ENCODE data around the gene GRAMD2A.
A peak's percentile ranks its signal among the peaks of the same experiment; 100 is the strongest.

The GRAMD2A gene

DNA sequence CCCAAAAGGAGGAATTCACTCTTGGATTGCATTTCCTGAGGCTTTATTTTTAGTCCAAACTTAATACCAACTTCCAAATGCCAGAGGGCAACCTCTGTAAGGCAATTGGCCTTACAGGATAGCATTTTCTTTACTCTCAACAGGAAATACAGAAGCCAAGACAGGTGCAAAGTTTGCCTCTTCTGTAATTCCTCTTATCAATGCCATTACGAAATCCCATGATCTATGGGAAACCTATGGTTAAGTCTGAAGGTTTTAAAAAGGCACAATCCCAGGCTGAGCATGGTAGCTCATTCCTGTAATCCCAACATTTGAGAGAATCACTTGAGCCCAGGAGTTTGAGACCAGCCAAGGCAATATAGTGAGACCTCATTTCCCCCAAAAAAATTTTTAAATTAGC, 18.5 kb upstream of the GRAMD2A start:
- DNase-seq: no peak

DNA sequence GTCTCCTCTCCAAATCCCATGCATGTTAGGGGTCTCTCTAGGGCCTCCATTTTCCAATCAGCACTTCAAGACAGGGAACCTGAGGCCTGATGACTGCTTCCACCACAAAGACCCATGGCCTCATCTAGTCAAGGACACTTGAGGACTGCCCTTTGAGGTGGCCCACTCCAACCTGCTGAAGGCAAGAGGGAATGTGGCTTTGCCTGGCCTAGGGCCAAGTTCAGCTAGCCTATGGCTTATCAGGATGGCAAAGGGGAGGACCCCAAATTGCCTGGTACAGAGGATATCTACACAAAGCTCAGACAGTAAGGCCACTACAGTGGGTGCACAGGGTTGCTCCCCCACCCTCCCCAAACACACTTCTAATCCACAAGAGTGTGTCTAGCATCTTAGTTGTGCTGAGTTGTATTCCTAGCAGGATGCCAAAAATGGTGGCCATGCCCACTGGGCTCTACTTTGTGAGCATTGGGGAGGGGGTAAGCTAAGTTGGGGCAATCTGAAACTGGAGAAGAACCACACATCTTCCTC, 10.0 kb upstream of the GRAMD2A start:
- no peak for DNase-seq

DNA sequence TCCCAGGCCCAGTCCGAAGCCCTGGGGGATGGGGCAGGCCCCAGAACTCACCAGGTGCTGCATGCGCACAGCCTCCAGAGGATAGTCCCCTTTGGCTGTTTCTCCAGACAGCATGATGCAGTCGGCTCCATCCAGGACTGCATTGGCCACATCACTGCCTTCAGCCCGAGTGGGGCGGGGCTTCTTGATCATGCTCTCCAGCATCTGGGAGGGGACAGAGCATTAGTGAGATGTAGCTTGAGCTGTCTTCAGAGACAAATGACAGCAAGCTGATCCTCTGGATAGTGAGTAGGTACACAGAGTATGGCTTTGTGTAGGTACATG, 9.1 kb upstream of the GRAMD2A start:
- DNase-seq: no peak

DNA sequence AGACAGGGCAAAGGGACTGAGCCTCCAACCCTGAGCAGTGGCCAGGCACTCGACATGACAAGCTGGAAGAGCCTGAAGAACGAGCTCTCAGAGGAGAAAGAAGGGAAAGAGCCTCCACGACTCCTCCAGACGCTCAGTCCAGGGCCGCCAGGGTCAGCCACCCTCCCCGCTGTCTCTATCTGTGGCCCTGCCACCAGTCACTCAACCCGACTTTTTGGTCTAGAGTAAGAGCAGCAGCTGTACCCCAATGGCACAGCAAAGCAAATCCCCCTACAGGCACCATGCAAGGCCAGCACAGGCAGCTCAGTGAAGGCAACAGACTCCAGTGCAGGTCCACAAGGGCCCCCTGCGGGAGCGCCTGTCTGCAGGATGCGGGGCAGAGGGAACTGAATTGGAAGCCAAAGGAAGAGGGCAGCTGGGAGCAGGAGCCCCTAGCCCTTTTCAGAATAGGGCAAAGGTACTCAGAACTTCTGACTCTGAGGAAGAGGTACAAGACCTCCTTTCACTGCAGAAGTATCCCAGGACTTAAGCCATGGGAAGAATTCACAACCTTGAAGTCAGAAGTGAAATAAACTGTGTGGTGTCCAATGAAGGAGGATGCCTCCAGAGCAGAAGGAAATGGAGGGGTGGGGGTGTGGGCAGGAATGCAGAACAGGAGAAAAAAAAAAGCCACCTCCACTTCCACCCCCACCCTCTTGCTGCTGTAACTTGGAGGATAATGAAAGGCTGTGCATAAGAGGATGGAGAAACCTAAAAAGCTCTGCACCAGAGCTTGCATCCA, 8.5 kb upstream of the GRAMD2A start:
- no peak for DNase-seq

DNA sequence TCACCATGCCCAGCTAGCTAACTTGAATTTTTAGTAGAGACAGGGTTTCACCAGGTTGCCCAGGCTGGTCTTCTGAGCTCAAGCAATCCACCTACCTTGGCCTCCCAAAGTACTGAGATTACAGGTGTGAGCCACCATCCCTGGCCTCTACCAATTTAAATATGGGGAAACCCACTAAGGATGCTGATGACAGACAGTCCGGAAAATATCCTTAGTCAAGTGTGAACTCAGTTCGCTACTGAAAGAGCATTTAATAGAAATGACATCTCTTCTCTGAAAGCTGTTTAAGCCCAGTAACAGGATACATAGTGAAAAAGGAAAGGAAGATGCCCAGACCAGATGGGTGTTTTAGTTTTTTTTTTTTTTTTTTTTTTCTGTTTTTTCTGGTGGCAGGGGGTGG, 7.7 kb upstream of the GRAMD2A start:
- no peak for DNase-seq

DNA sequence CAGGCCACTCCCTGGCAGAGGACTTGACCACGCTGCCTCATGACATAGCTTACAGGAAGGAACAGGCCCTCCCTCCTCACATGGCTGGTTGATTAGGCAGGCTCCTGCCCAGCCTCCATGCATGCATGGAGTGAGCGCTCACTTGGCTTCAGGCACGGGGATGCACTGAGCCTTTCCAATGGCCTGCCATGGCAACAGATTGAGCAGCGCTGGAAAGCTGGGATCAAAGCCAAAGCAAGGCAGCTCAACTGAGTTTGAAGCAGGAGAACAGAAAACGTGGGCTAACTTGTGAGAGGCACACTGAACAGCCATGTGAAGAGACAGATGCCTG, 5.9 kb upstream of the GRAMD2A start:
- peak; percentile 50 for DNase-seq

DNA sequence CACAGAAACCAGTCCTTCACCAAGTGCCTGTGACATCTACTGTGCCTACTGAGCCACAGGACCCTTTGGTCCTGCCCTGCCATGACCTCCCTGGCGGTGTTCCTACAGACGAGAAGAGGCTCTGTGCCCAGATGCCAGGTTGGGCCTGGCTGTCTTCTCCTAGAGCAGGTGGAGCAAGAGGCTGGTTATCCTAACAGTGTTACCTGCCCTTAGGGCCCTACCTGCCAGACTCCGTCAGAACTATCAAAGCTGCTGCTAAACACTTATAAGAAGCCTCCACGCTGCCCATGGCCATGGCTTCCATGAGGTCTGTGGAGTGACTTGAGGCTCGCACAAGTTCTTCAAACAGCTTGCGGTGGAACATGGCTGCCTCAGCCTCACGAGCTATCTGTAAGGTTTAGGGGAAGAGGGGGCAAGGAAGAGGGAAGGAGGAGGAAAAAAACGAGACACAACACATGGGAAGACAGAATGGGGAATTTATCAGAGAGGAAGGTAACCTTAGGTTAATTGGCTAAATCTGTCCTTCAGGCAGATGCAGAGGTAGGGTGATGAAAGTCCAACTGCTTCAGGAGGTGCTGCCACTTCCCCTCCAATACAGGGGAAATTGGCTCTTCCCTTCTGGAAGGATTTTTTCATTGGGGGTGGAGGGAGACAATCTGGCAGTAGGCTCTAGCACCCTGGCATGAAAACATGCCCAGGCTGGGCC, 5.4 kb upstream of the GRAMD2A start:
- DNase-seq: no peak

DNA sequence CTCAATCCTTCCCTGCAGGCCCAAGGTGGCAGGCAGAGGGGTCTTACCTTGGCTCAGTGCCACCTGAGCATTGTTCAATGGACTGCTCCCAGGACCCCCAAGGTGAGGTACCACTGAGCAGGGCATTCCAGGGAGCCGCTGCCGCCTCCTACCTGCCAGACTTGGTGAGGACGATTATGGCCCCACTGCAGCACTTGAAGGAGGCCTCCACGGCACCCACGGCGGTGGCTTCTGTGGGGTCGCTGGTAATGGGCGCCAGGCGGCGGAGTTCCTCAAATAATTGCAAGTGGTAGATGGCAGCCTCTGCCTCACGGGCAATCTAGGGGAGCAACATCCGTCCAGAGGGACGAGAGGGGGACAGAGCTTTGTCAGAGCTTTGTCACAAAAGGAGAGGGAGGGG, 4.7 kb upstream of the GRAMD2A start:
- no peak for DNase-seq

DNA sequence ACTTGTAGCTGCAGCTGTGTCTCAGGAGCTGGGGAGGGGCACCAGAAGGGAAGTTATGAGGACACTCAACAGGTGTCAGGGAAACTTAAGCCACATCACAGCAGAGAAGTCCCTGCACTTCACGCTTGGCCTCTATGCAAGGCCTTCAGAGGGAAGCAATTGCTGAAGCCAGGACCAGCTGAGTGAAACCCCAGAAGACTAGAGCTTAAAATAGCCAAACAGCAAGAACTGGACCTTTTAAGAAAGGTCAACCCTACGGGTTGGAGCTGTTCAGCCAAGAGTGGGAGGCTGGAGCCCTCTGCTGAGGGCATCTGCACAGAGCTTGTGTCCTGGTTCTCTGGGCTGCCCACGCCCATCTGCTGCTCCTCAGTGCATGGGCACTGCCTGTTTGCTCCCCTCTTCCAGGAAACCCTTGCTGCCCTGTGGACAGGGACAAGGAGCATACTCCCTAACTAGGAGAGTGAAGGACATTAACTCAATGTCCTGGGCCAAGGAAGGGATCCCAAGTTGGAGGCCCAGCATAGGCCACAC, 3.9 kb upstream of the GRAMD2A start:
- no peak for DNase-seq

DNA sequence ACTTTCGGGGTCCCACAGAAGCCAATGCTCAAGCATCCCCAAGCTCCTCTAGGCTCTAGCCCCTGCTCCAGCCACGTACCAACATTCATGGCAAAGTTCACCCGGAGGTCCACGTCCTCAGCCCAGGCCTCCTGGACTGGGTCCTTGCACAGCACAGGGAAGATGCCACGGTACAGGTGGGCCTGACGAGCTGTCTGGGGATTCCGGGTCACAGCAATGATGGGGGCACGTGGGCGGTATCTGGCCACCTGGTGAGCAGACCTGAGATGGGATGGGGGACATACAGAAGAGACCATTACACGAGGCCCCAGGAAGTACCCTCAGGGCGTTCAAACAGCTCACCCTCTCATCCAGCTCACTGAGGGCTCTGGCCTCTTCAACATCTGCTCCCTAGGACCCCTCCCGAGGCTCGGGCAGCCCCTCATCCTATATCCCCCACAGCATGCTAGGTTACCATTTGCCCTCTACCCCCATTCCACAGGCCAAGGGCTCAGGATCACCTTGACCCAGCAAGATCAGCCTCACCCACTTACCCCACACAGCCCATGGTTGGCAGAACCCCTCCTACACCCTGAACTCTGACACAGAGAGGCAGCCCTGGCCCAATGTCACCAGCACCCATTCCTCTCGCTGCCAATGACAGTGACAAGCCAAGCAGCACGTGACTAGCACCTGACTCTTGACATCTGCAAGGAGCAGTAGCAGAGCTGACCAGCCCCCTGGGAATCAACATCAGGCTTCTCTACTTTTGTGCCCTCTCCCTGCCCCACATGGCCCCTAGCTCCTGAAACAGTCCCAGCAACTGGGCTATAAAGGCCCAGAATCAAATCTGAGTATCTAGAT, 3.0 kb upstream of the GRAMD2A start:
- DNase-seq: no peak

DNA sequence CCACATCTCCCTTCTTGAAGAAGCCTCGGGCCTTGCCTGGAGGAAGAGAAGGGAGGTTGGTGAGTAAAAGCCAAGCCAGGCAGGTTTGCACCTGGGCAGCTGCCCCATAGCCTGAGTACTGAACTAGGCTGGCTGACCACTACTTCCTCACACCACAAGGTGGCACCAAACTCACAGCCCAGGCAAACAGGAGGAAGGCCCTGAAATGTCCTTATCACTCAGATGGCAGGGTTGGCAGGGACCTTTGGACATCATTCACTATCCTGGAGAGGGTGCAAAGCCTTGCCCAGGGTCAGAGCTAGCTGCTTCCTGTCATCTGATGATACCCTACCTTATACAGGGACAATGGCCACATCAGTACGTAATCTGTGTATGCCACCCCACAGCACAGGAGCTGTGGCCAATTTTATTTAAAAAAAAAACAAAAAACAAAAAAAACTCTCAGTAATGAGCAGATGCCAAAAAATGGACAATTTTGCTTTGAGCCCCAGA, 2.2 kb upstream of the GRAMD2A start:
- no peak for DNase-seq

DNA sequence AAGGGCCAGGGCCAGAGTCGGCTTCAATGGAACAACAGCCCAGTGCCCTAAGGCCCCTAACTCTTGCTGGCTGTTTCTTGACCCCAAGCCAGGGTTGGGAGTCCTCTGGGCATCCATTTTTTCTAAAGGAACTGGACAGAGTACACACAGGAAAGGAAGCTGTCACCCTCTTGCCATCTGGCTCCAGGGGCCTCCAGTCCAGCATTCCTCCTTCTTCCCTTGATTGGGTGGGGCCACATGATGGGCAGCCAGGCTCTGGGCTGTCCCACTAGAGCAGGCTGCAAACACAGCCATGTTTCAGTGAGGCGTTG, 1.6 kb upstream of the GRAMD2A start:
- no peak for DNase-seq

DNA sequence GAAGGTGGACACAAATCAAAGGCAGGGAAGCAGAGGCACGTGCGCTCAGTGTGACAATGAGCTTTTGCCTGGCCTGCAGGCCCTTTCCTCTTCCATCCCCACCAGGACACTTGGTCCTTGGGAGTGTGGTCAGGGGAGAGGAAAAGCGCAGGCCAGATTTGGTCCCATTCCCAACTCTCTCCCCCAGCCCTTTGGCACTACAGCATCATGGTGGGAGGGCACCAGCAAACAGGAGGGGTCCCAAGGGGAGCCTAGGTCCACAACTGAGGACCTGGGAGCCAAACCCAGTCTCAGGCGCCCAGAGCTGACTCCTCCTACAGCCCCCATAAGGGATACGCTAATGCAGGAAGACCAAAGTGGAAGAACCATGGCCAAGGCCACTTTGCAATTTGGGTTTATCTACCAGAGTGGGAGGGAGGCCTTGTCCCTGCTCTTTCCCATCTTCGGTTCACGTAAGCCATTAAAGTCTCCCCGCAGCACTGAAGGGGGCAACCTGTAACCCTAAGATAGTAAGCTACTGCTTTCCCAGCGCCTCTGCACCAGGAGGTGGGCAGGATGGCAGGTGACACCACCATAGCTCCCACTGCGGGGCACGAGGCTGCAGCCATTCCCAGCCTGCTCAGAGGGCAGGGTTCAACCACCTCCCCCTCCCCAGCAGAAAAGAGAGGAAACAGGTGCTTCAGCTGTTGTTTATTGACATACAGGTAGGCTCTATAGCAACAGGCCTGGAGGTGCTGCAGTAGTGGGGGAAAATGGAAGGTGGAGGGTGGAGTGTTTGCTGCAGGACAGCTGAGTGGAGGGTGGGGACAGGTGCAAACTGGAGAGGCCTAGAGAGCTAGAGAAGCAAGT, 993 bp upstream of the GRAMD2A start:
- DNase-seq: peak; percentile 27

DNA sequence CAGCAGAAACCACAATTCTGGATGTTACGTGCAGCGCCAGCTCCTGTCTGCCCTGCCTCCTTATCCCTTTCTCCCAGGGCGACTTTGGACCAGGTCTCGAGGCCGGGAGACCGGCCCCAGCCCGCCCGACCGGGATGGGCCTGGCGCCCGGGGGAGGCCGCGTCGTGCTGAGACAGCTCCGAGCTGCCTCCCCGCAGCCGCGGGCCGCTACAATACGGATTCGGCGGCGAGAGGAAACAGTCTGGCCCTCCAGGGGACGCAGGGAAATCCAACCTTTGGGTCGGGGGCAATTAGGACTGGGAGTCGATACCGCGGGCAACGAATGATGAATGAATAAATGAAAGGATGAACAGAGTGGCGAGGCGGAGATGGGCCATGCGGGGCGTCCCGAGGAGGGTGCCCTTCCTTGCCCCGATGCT, 537 bp downstream of the GRAMD2A start:
- no peak for DNase-seq

DNA sequence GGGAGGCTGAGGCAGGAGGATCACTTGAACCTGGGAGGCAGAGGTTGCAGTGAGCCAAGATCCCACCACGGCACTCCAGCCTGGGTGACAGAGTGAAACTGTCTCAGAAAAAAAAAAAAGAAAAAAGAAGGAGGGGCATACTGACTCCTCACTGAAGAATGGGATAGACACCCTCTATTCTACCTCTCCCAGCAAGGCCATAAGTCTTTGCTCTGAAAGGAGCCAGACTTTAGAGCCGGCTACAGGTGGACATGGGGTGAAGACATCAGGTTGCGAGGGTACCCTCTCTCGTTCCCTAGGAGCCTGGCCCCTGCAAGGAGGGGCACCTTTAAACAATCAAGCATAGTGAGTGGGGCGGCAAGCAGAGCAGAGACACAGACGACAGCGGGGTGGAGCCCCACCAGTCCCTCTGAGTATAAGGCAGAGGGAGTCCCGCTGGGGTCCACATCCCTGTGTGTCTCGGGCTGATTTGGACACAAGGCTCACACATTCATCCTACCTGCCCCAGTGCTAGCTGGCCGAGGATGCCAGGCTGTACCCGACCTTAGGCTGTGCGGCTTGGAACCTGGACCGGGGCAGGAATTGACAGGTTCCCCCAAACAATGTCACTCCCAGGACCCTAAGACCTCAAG, 1.1 kb downstream of the GRAMD2A start:
- DNase-seq: no peak

DNA sequence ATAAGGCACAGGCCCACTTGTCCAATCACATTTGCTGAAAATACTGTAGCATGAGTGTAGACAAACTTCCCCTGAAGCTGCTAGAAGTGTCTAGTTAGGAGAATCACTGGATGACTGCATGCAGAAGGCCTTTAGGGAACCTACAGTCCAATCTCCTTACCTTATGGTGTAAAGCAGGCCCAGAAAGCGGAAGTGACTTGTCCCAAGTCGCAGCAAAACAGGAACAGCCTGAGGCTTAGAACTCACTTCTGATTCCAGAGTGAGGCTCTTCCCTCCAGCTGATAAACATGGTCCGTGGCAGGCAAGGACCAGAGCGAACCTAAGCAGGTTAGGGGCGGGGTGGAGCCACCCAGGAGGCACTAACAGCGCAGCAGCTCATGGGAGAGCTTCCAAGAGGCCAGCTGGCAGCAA, 2.5 kb downstream of the GRAMD2A start:
- no peak for DNase-seq

DNA sequence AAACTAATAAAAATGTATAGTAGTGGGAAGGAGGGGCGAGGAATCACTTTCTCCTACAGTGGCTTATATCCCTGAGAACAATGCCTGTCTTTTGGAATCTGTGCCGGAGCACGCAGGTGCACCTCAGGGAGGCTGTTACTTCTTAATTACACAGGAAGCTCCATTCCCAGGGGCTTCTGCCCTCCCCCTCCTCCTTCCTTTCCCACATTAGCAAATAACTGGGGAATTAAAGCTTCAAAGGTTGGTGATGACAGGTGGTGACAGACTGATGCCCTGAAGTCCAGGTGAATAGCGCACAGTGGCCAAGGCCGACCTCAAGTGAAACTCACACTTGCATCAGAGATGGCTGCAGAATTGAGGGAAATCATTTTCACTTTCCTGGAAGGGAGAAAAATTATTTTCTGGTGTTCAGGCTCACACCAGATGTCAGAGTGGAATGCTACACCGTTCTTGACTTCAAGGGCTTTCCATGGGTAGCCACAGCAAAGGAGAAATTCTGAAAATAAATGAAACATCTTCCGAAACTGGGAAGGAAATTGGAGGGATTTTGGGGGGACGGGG, 3.7 kb downstream of the GRAMD2A start:
- no peak for DNase-seq

DNA sequence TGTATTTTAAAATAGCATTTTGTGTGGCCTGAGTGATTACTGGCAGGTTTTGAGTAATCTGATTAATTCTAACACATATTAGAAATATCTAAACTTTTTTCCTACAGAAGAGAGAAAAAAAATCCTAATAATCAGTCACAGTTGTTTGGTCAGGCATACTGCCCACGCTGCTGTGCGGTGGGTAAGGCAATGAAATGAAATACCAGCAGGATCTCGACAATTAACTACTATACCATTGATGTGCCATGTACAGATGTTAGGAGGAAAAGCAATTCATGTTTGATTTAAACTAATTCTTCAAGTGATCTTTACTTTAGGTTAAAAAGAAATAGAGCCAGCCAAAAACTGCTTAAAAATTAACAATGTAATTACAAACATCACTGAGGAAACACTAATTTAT, 5.2 kb downstream of the GRAMD2A start:
- DNase-seq: no peak

DNA sequence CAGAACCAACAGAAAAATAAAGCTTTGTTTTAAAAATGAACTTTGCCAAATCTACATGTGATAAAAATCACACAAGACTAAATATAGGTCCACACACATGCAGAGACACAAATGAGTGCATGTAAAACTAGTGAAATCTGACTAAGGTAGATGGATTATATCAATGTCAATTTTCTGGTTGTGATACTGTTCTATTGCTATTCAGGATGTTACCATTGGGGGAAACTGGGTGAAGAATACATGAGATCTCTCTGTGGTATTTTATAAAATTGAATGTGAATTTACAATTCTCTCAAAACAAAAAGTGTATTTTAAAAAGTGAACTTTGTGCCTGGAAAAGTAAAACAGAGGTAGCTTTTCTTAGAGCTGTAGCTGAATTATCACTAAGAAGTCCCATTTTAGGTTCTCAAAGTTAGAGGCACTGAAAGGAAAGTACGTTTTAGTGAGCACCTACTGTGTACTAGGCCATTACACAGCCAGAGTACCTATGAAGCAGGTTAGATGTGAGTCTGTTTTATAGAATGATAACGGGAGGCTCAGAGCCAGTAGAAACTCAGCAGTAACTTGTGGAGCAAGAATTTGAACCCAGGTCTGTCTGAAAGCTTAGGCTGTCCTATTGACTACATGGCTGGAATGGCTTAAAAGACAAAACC, 8.2 kb downstream of the GRAMD2A start:
- DNase-seq: no peak

DNA sequence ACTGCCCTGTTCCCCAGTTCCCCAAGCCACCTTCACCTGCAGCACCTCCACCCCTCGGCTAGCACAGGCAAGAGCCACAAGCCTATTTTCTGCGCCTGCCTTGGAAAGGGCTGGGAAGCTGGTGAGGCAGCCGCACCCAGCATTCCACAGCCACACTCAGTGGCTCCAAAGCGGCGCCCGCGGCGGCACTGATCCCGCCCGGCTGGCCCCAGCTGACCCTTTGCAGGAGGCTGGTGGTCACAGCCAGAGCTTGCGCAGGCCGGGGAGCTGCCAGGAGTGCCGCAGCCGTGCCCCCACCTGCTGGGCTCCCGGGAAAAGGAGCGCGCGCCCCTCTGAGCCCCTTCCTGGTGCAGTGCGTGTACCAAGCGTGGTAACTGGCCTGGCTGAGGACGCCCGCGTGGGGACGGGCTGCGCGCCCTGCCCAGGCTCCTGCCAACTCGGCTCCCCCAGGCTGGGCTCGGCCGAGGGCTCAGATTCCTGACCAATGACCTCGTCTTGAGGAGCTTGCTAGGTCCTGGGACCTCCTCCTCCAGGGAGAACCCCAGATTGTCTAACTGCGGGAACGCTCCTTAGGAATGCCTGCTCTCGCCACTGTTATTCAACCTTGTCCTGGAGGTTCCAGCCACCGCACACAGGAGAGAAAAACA, 13.3 kb downstream of the GRAMD2A start:
- no peak for DNase-seq

DNA sequence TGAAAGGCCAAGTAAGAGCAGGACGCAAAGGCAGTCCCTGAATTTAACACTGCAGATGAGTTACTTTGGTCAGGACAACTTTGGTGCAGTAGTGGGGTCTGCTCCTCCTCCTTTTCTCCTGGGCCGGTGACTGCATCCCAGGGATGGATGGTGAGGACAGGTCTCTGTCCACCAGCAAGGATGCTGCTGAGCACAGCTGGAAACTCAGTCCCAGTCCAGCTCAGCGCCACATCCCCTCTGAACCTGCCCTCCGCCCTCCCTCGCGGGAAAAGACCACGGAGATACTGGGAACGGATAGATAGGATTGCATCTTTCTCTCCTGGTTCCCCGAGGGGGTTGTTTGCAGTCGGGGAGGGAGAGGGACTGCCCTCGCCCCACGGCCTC, 13.8 kb downstream of the GRAMD2A start:
- DNase-seq: no peak

Measured in DMS79 (cell line).